Sigmoid colon (tissue), 7 donors: ENCODE results near the gene ELMOD1. TPM values are rescaled to one million over a fixed set of nuclear protein-coding genes. Genes with fewer than 3 reads are reported as not detected.

Experiments
- DNase-seq: peaks from one replicate; pipeline ENCODE4 v3.0.0-alpha.2; 2019
- H3K27ac ChIP-seq, 4 donors: fragments of 200-600 bp; sonication (generic); one replicate each; pipeline ENCODE4 v1.5.1; 2016 to 2019; ENCODE audit warnings: mild to moderate bottlenecking in 1 of 4
- H3K27me3 ChIP-seq, 3 donors: fragments of 200-600 bp; sonication (generic); one replicate each; pipeline ENCODE4 v1.5.1; 2019; ENCODE audit warnings: mild to moderate bottlenecking in 1 of 3
- H3K36me3 ChIP-seq, 4 donors: fragments of 200-600 bp; sonication (generic); one replicate each; pipeline ENCODE4 v1.5.1; 2016 to 2019
- H3K4me1 ChIP-seq, 4 donors: fragments of 200-600 bp; sonication (generic); one replicate each; pipeline ENCODE4 v1.5.1; 2017 to 2019
- H3K4me3 ChIP-seq, 4 donors: fragments of 200-600 bp; sonication (generic); one replicate each; pipeline ENCODE4 v1.5.1; 2017 to 2019; ENCODE audit warnings: mild to moderate bottlenecking in 2 of 4, moderate library complexity in 1 of 4
- H3K9me3 ChIP-seq, 4 donors: fragments of 200-600 bp in 3 of 4; sonication (generic) in 3 of 4; one replicate each; pipeline versions ENCODE4 v1.5.1 to v1.6.1; 2013 to 2019
- CTCF ChIP-seq, 4 experiments: fragments of 450-650 bp in 3 of 4; fragments of 200-600 bp in 1 of 4; IDR thresholded peaks; one replicate each; pipeline ENCODE4 v1.5.1; 2016 to 2019; ENCODE audit warnings: antibody characterized with exemption in 4 of 4, mild to moderate bottlenecking in 3 of 4, moderate library complexity in 2 of 4
- EP300 ChIP-seq, 4 donors: sonication (generic); formaldehyde crosslinking; IDR thresholded peaks; one replicate each; pipeline ENCODE4 v1.6.1; 2017; ENCODE audit warnings: antibody characterized with exemption in 4 of 4
- POLR2A ChIP-seq, 2 donors: fragments of 450-650 bp; IDR thresholded peaks; one replicate each; pipeline ENCODE4 v1.6.1; 2016; ENCODE audit warnings: antibody characterized with exemption in 2 of 2, mild to moderate bottlenecking in 2 of 2, moderate library complexity in 2 of 2
- POLR2AphosphoS5 ChIP-seq, 4 donors: sonication (generic); formaldehyde crosslinking; IDR thresholded peaks; one replicate each; pipeline ENCODE4 v1.6.1; 2017; ENCODE audit warnings: antibody characterized with exemption in 4 of 4
- WGBS, 2 donors: extraction: QIAGEN DNeasy Blood & Tissue Kit; methylation state at CpG; one replicate each; pipeline ENCODE4 v1.1.7; 2013; 5-methylcytosine and 5-hydroxymethylcytosine counted together
- intact Hi-C: fragments of 100-400 bp; cut with DNase I; formaldehyde crosslinking; loops from one replicate; pipeline ENCODE4 v1.15.1; 2023
- polyA plus RNA-seq, 3 donors: library from polyadenylated mRNA; stranded (reverse); fragments of 200-250 nt; gene quantifications; one replicate each; pipeline ENCODE4 v1.2.3, GENCODE V29; 2013
- total RNA-seq, 4 donors: library from RNA; depleted of rRNA; stranded (reverse); fragments of >200 nt; gene quantifications; one replicate each; pipeline ENCODE4 v1.1.0, GENCODE V29; 2016
- donor health status: healthy with polysubstance abuse.
- donor health status: Bipolar disorder and iron deficiency.
- donor health status: healthy.

Gene ELMOD1
- total and polyA plus RNA-seq, 7 donors, result 0.14 to 1.4 (median 0.49) TPM; not detected in 2

DNA sequence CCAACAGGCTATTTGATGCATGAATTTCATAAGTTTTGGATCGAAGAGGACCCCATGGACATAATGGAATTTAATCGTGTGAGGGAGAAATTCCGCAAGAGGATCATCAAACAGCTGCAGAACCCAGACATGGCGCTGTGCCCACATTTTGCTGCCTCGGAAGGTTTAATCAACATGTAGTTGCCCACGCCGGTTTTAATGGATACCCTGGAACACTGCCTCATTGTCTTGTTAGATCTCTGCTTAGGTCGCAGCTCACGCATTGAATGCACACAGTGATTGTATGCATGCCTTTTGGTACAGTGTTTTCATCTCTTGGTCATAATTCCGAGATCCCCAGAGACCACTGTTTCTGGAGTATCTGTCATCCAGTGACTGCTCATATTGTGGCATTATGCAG, 74.1 kb downstream of the ELMOD1 start:
- intact Hi-C loops, result no loop called here
- Histone ChIP-seq H3K9me3 (no peaks in the 10 kb centered on the region), H3K27ac (no peak overlapping the region), H3K4me3 (no peak overlapping the region), H3K4me1 (no peaks in the 10 kb centered on the region), H3K27me3 (no peaks in the 10 kb centered on the region), H3K36me3 (no peaks in the 10 kb centered on the region)
- TF ChIP-seq POLR2A (IDR thresholded peaks at IDR 0.05) (no peak), POLR2AphosphoS5 (IDR thresholded peaks at IDR 0.05) (no peak), EP300 (IDR thresholded peaks at IDR 0.05) (no peak), CTCF (IDR thresholded peaks at IDR 0.05) (no peak)
- DNase-seq, result no peak
- WGBS, 2 donors, result 47 to 82% methylated on average over 10 of the region's 10 CpGs

DNA sequence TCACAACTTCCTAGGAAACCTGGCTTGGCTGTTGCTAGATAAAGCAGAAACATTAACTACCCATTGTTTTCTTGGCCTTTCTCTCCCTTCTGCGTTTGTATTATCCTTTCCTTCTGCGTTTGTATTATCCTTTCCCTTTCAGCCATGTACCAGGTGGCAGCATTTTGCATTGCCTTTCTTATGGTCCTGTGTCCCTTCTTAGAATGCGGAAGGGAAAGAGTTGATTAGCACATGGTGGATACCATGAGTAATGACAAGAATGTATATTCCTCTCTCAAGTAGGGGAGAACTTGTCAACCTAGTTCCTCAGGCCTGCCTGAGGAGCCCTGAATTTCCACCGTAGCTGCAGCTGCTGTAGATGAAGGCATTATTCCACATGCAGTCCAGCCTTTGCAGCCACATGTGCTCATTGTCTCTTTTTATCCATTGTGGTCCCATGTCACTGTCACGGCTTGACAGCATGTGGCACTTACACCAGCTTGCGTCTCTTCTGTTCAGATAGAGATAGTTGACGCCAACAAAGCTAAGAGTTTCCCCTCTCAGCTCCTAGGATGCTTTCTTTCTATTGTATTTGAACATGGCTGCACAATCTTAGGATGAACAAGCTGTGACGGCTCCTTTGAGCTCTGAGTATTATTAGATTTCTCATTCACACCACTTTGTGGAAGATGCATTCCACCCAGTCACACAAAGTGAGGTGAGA, 76.1 kb downstream of the ELMOD1 start:
- DNase-seq, result no peak
- Histone ChIP-seq H3K4me1 (no peaks in the 10 kb centered on the region), H3K4me3 (no peak overlapping the region), H3K36me3 (no peaks in the 10 kb centered on the region), H3K27me3 (no peaks in the 10 kb centered on the region), H3K27ac (no peak overlapping the region), H3K9me3 (no peaks in the 10 kb centered on the region)
- intact Hi-C loops, result no loop called here
- WGBS, 2 donors, result 67 to 71% methylated on average over 8 of the region's 8 CpGs
- TF ChIP-seq POLR2A (IDR thresholded peaks at IDR 0.05), result no peak
- no peak for TF ChIP-seq POLR2AphosphoS5 (IDR thresholded peaks at IDR 0.05)
- no peak for TF ChIP-seq EP300 (IDR thresholded peaks at IDR 0.05)
- no peak for TF ChIP-seq CTCF (IDR thresholded peaks at IDR 0.05)

GRCh38 chr11:107669191-107669740, 78.3 kb downstream of the ELMOD1 start:
- no peak for DNase-seq
- H3K27ac ChIP-seq, result no peak overlapping the region

GRCh38 chr11:107669893-107670601, 79.1 kb downstream of the ELMOD1 start:
- H3K4me3 ChIP-seq, result no peak overlapping the region
- intact Hi-C loops, result no loop called here
- WGBS, 2 donors, result 58 to 63% methylated on average over 4 of the region's 4 CpGs
- no peaks in the 10 kb centered on the region for H3K4me1 ChIP-seq
- H3K36me3 ChIP-seq, result no peaks in the 10 kb centered on the region
- no peak for TF ChIP-seq POLR2A (IDR thresholded peaks at IDR 0.05)
- no peaks in the 10 kb centered on the region for H3K27me3 ChIP-seq
- no peak overlapping the region for H3K27ac ChIP-seq
- no peak for DNase-seq
- H3K9me3 ChIP-seq, result no peaks in the 10 kb centered on the region

More at GRCh38 chr11:107669191-107669740, 78.3 kb downstream of the ELMOD1 start:
- Histone ChIP-seq H3K36me3 (no peaks in the 10 kb centered on the region), H3K4me3 (no peak overlapping the region), H3K27me3 (no peaks in the 10 kb centered on the region), H3K9me3 (no peaks in the 10 kb centered on the region), H3K4me1 (no peaks in the 10 kb centered on the region)
- WGBS, 2 donors, result 83 to 89% methylated on average over 11 of the region's 11 CpGs
- TF ChIP-seq CTCF (IDR thresholded peaks at IDR 0.05) (no peak), POLR2AphosphoS5 (IDR thresholded peaks at IDR 0.05) (no peak), EP300 (IDR thresholded peaks at IDR 0.05) (no peak), POLR2A (IDR thresholded peaks at IDR 0.05) (no peak)
- intact Hi-C loops, result no loop called here

GRCh38 chr11:107675902-107676301, 85.0 kb downstream of the ELMOD1 start:
- whole genome bisulfite sequencing, 2 donors, result 47 to 81% methylated on average over 2 of the region's 2 CpGs

More at GRCh38 chr11:107675902-107676301, 85.0 kb downstream of the ELMOD1 start:
- no peak overlapping the region for H3K27ac ChIP-seq
- no peak for DNase-seq
- no peaks in the 10 kb centered on the region for H3K9me3 ChIP-seq
- intact Hi-C loops, result no loop called here
- H3K4me3 ChIP-seq, result no peak overlapping the region
- H3K36me3 ChIP-seq, result no peaks in the 10 kb centered on the region
- no peaks in the 10 kb centered on the region for H3K4me1 ChIP-seq
- no peaks in the 10 kb centered on the region for H3K27me3 ChIP-seq
- TF ChIP-seq EP300 (IDR thresholded peaks at IDR 0.05), result no peak
- no peak for TF ChIP-seq CTCF (IDR thresholded peaks at IDR 0.05)
- TF ChIP-seq POLR2AphosphoS5 (IDR thresholded peaks at IDR 0.05), result no peak
- no peak for TF ChIP-seq POLR2A (IDR thresholded peaks at IDR 0.05)
